GM18505 (cell line): ENCODE measurements around the gene NOS3.

ENCODE experiments used
- ATAC-seq: cut with Tn5 transposase; IDR thresholded peaks from one replicate; pipeline ENCODE4 v1.9.1; 2021; ENCODE audit not compliant: unreplicated experiment
- POLR2A ChIP-seq: IDR thresholded peaks from 4 replicates; pipeline ENCODE4 v1.6.1; 2011; ENCODE audit warnings: borderline replicate concordance; ENCODE audit not compliant: insufficient read depth, insufficient read length; ENCODE audit errors: extremely low read depth

The NOS3 gene

GRCh38 chr7:151060113-151060415, 69.2 kb downstream of the NOS3 start:
- no peak for ATAC-seq
- TF ChIP-seq POLR2A = no peak

- ATAC-seq = no peak
- no peak for TF ChIP-seq POLR2A
These were observed 69.8 kb downstream of the NOS3 start for GRCh38 chr7:151060416-151061212.

GRCh38 chr7:151061213-151062110, 70.6 kb downstream of the NOS3 start:
- TF ChIP-seq POLR2A = no peak
- no peak for ATAC-seq

GRCh38 chr7:151062111-151062398, 71.2 kb downstream of the NOS3 start:
- no peak for TF ChIP-seq POLR2A
- ATAC-seq = no peak

- no peak for ATAC-seq
- TF ChIP-seq POLR2A = no peak
These were observed 71.8 kb downstream of the NOS3 start for GRCh38 chr7:151062399-151063211.

GRCh38 chr7:151063212-151063561, 72.4 kb downstream of the NOS3 start:
- no peak for ATAC-seq

More at GRCh38 chr7:151063212-151063561, 72.4 kb downstream of the NOS3 start:
- no peak for TF ChIP-seq POLR2A
